HG02642 (cell line): ENCODE measurements around the gene SDC1.

Source experiments
- ATAC-seq: cut with Tn5 transposase; IDR thresholded peaks from one replicate; pipeline ENCODE4 v1.9.1; 2021; ENCODE audit warnings: mild to moderate bottlenecking; ENCODE audit not compliant: unreplicated experiment, poor library complexity

Gene SDC1

GRCh38 chr2:20173496-20174402 is 51.2 kb downstream of the SDC1 start:
- no peak for ATAC-seq

- ATAC-seq: no peak
Measured at GRCh38 chr2:20173064-20173463, 51.9 kb downstream of the SDC1 start.

GRCh38 chr2:20172273-20173055 is 52.5 kb downstream of the SDC1 start:
- no peak for ATAC-seq

GRCh38 chr2:20171445-20171977 is 53.4 kb downstream of the SDC1 start:
- no peak for ATAC-seq

- ATAC-seq: no peak
Measured at GRCh38 chr2:20170704-20171250, 54.2 kb downstream of the SDC1 start.

- no peak for ATAC-seq
Measured at GRCh38 chr2:20169796-20170703, 54.9 kb downstream of the SDC1 start.

- ATAC-seq: no peak
Measured at GRCh38 chr2:20168727-20169696, 55.9 kb downstream of the SDC1 start.

- ATAC-seq: no peak
Measured at GRCh38 chr2:20168048-20168726, 56.7 kb downstream of the SDC1 start.

GRCh38 chr2:20167356-20167755 is 57.6 kb downstream of the SDC1 start:
- ATAC-seq: no peak

GRCh38 chr2:20165677-20166509 is 59.0 kb downstream of the SDC1 start:
- ATAC-seq: no peak

GRCh38 chr2:20164734-20165478 is 60.0 kb downstream of the SDC1 start:
- no peak for ATAC-seq

GRCh38 chr2:20164061-20164733 is 60.7 kb downstream of the SDC1 start:
- no peak for ATAC-seq

- no peak for ATAC-seq
Measured at GRCh38 chr2:20159411-20160070, 65.4 kb downstream of the SDC1 start.

- peak; percentile 41 for ATAC-seq
Measured at GRCh38 chr2:20157193-20157891, 67.6 kb downstream of the SDC1 start.

GRCh38 chr2:20156836-20157192 is 68.1 kb downstream of the SDC1 start:
- peak; percentile 13 for ATAC-seq
